Activated gamma-delta T cell (primary cell): ENCODE data around the gene GRAMD2B.

Experiments used
- DNase-seq: peaks from one replicate; lab custom pipeline; 2025; lab: John Stamatoyannopoulos, UW

Gene GRAMD2B

GRCh38 chr5:126480824-126481223 is 57.6 kb downstream of the GRAMD2B start:
- no peak for DNase-seq

- DNase-seq = no peak
Measured at GRCh38 chr5:126481243-126481642, 58.0 kb downstream of the GRAMD2B start.

GRCh38 chr5:126482591-126482990 is 59.4 kb downstream of the GRAMD2B start:
- no peak for DNase-seq

- DNase-seq = no peak
Measured at GRCh38 chr5:126483156-126483555, 59.9 kb downstream of the GRAMD2B start.

- no peak for DNase-seq
Measured at GRCh38 chr5:126484253-126484652, 61.0 kb downstream of the GRAMD2B start.

- DNase-seq = no peak
Measured at GRCh38 chr5:126486332-126486731, 63.1 kb downstream of the GRAMD2B start.

GRCh38 chr5:126487596-126487995 is 64.4 kb downstream of the GRAMD2B start:
- DNase-seq = no peak

- DNase-seq = no peak
Measured at GRCh38 chr5:126488443-126489065, 65.3 kb downstream of the GRAMD2B start.

GRCh38 chr5:126490167-126490940 is 67.1 kb downstream of the GRAMD2B start:
- DNase-seq = no peak

- no peak for DNase-seq
Measured at GRCh38 chr5:126492939-126493338, 69.7 kb downstream of the GRAMD2B start.

- no peak for DNase-seq
Measured at GRCh38 chr5:126494393-126494792, 71.2 kb downstream of the GRAMD2B start.

- no peak for DNase-seq
Measured at GRCh38 chr5:126497506-126497905, 74.3 kb downstream of the GRAMD2B start.

- DNase-seq = no peak
Measured at GRCh38 chr5:126499278-126499677, 76.1 kb downstream of the GRAMD2B start.

- DNase-seq = no peak
Measured at GRCh38 chr5:126499853-126500342, 76.7 kb downstream of the GRAMD2B start.

GRCh38 chr5:126501448-126501847 is 78.2 kb downstream of the GRAMD2B start:
- DNase-seq = no peak

GRCh38 chr5:126503602-126504104 is 80.4 kb downstream of the GRAMD2B start:
- DNase-seq = no peak

- no peak for DNase-seq
Measured at GRCh38 chr5:126506079-126506478, 82.9 kb downstream of the GRAMD2B start.

- DNase-seq = no peak
Measured at GRCh38 chr5:126508251-126508961, 85.2 kb downstream of the GRAMD2B start.

GRCh38 chr5:126508962-126509279 is 85.7 kb downstream of the GRAMD2B start:
- DNase-seq = no peak

- no peak for DNase-seq
Measured at GRCh38 chr5:126509339-126509738, 86.1 kb downstream of the GRAMD2B start.

GRCh38 chr5:126511961-126512360 is 88.8 kb downstream of the GRAMD2B start:
- no peak for DNase-seq

- no peak for DNase-seq
Measured at GRCh38 chr5:126512451-126512850, 89.2 kb downstream of the GRAMD2B start.

- no peak for DNase-seq
Measured at GRCh38 chr5:126513302-126513701, 90.1 kb downstream of the GRAMD2B start.
